IMR-90 (cell line): ENCODE results near the gene TRIM44. TPM values are rescaled to one million over a fixed set of nuclear protein-coding genes. Genes with fewer than 3 reads are reported as not detected.

ENCODE experiments used
- ATAC-seq: fragments of 200-7000 bp; cut with Tn5 transposase; 2 replicates; pipeline ENCODE4 v1.9.1; 2020; ENCODE audit warnings: low read depth, mild to moderate bottlenecking, moderate library complexity
- BruUV-seq: library from RNA; stranded (reverse); fragments of 400-500 nt; replicated peaks from 2 replicates; lab custom pipeline; 2021; lab: Mats Ljungman, UMichigan
- CTCF ChIA-PET: fragments of 300-600 bp; formaldehyde crosslinking; extraction: SDS; loops from one replicate; lab custom pipeline; 2021; ENCODE audit warnings: antibody characterized with exemption; lab: Yijun Ruan, JAX
- POLR2A ChIA-PET: fragments of 300-600 bp; sonication (Branson Sonifier 250); formaldehyde crosslinking; loops from one replicate; lab custom pipeline; 2022; ENCODE audit warnings: antibody characterized with exemption; ENCODE audit not compliant: unreplicated experiment; lab: Charles Lee
- DNase-seq: peaks from one replicate; pipeline ENCODE4 v3.0.0; 2013
- H2AFZ ChIP-seq: replicated peaks from 2 replicates; pipeline ENCODE3; 2013; ENCODE audit warnings: low read length, mild to moderate bottlenecking; ENCODE audit not compliant: poor library complexity
- H2AK5ac ChIP-seq: 2 replicates; pipeline ENCODE4 v1.6.1; 2013; ENCODE audit warnings: low read depth, low read length, inconsistent platforms
- H2AK9ac ChIP-seq: replicated peaks from 2 replicates; pipeline ENCODE3; 2013; ENCODE audit warnings: mild to moderate bottlenecking, low read depth, low read length, moderate library complexity; ENCODE audit not compliant: poor library complexity
- H2BK120ac ChIP-seq: 2 replicates; pipeline ENCODE4 v1.6.1; 2013; ENCODE audit warnings: low read depth, low read length, inconsistent platforms
- H2BK15ac ChIP-seq: 3 replicates; pipeline ENCODE4 v1.6.1; 2013; ENCODE audit warnings: low read depth, low read length, inconsistent platforms
- H2BK20ac ChIP-seq: 2 replicates; pipeline ENCODE4 v1.6.1; 2013; ENCODE audit warnings: low read depth, mild to moderate bottlenecking, inconsistent platforms, low read length, moderate library complexity
- H2BK5ac ChIP-seq: 2 replicates; pipeline ENCODE4 v1.6.1; 2013; ENCODE audit warnings: mild to moderate bottlenecking, low read depth, low read length, inconsistent platforms; ENCODE audit not compliant: poor library complexity, severe bottlenecking
- H3K14ac ChIP-seq: replicated peaks from 2 replicates; pipeline ENCODE4 v1.6.1; 2013; ENCODE audit warnings: low read depth, low read length, inconsistent platforms
- H3K18ac ChIP-seq: 2 replicates; pipeline ENCODE4 v1.6.1; 2013; ENCODE audit warnings: low read depth, low read length, control low read depth
- H3K23ac ChIP-seq: 2 replicates; pipeline ENCODE4 v1.6.1; 2013; ENCODE audit warnings: low read depth, low read length, inconsistent platforms
- H3K27ac ChIP-seq: 2 replicates; pipeline ENCODE4 v1.5.1; 2013; ENCODE audit warnings: mild to moderate bottlenecking, control low read depth, low read length; ENCODE audit not compliant: insufficient read depth
- H3K27me3 ChIP-seq: 2 replicates; pipeline ENCODE4 v1.6.1; 2013; ENCODE audit warnings: low read length; ENCODE audit not compliant: control insufficient read depth, insufficient read depth
- H3K36me3 ChIP-seq: 2 replicates; pipeline ENCODE4 v1.6.1; 2013; ENCODE audit warnings: low read length, mixed read lengths; ENCODE audit not compliant: control insufficient read depth, insufficient read depth
- H3K4ac ChIP-seq: 2 replicates; pipeline ENCODE4 v1.6.1; 2013; ENCODE audit warnings: low read depth, low read length, inconsistent platforms
- H3K4me1 ChIP-seq: 2 replicates; pipeline ENCODE4 v1.6.1; 2013; ENCODE audit warnings: low read length, mixed read lengths; ENCODE audit not compliant: control insufficient read depth, insufficient read depth
- H3K4me2 ChIP-seq: 2 replicates; pipeline ENCODE4 v1.6.1; 2013; ENCODE audit warnings: low read depth, mild to moderate bottlenecking, control low read depth, low read length, moderate library complexity
- H3K4me3 ChIP-seq: 2 replicates; pipeline ENCODE4 v1.5.1; 2013; ENCODE audit warnings: low read depth, mild to moderate bottlenecking, control low read depth, low read length, moderate library complexity; ENCODE audit not compliant: insufficient read depth
- H3K56ac ChIP-seq: 2 replicates; pipeline ENCODE4 v1.6.1; 2013; ENCODE audit warnings: low read length, inconsistent platforms; ENCODE audit not compliant: insufficient read depth; ENCODE audit errors: extremely low read depth
- H3K79me1 ChIP-seq, 2 experiments: 2 replicates each; pipeline ENCODE4 v1.6.1; 2013; ENCODE audit warnings: low read length in 2 of 2, inconsistent platforms in 1 of 2, low read depth in 1 of 2
- H3K9ac ChIP-seq: 2 replicates; pipeline ENCODE4 v1.6.1; 2013; ENCODE audit warnings: low read depth, low read length, control low read depth
- H3K9me1 ChIP-seq: 2 replicates; pipeline ENCODE4 v1.6.1; 2013; ENCODE audit warnings: low read length, inconsistent platforms; ENCODE audit not compliant: insufficient read depth
- H3K9me3 ChIP-seq: 2 replicates; pipeline ENCODE4 v1.6.1; 2013; ENCODE audit warnings: low read length; ENCODE audit not compliant: control insufficient read depth, insufficient read depth
- H4K20me1 ChIP-seq: 2 replicates; pipeline ENCODE4 v1.6.1; 2013; ENCODE audit warnings: low read length, inconsistent platforms; ENCODE audit not compliant: insufficient read depth
- H4K5ac ChIP-seq: 2 replicates; pipeline ENCODE4 v1.6.1; 2013; ENCODE audit warnings: mild to moderate bottlenecking, low read depth, low read length, control low read depth
- H4K8ac ChIP-seq, 2 experiments: 2 replicates each; pipeline ENCODE4 v1.6.1; 2013; ENCODE audit warnings: low read depth in 2 of 2, low read length in 2 of 2, control low read depth in 1 of 2, inconsistent platforms in 1 of 2
- H4K91ac ChIP-seq: 2 replicates; pipeline ENCODE4 v1.6.1; 2013; ENCODE audit warnings: low read depth, low read length, inconsistent platforms; ENCODE audit not compliant: insufficient read depth
- BHLHE40 ChIP-seq: fragments of 150-350 bp; IDR thresholded peaks from 2 replicates; pipeline ENCODE4 v1.6.1; 2016; ENCODE audit warnings: mild to moderate bottlenecking, low read depth, low read length
- CEBPB ChIP-seq: IDR thresholded peaks from 2 replicates; pipeline ENCODE4 v1.6.1; 2012; ENCODE audit warnings: low read depth, low read length, improper control_type of control experiment
- CHD1 ChIP-seq: IDR thresholded peaks from 2 replicates; pipeline ENCODE4 v1.6.1; 2012; ENCODE audit warnings: low read depth, low read length, improper control_type of control experiment
- ELK1 ChIP-seq: fragments of 150-350 bp; IDR thresholded peaks from 2 replicates; pipeline ENCODE4 v1.6.1; 2016; ENCODE audit warnings: low read depth, mild to moderate bottlenecking, low read length, moderate library complexity, borderline replicate concordance
- FOS ChIP-seq: fragments of 150-350 bp; IDR thresholded peaks from 2 replicates; pipeline ENCODE4 v1.6.1; 2016; ENCODE audit warnings: low read depth, low read length
- MAFK ChIP-seq: IDR thresholded peaks from 2 replicates; pipeline ENCODE4 v1.6.1; 2012; ENCODE audit warnings: low read depth, low read length, improper control_type of control experiment
- MAZ ChIP-seq: IDR thresholded peaks from 2 replicates; pipeline ENCODE4 v1.6.1; 2012; ENCODE audit warnings: low read depth, mild to moderate bottlenecking, low read length, improper control_type of control experiment, moderate library complexity, borderline replicate concordance
- MXI1 ChIP-seq: IDR thresholded peaks from 2 replicates; pipeline ENCODE4 v1.6.1; 2012; ENCODE audit warnings: low read depth, mild to moderate bottlenecking, low read length, moderate library complexity, borderline replicate concordance
- NFE2L2 ChIP-seq: fragments of 150-350 bp; IDR thresholded peaks from 2 replicates; pipeline ENCODE4 v1.6.1; 2016; ENCODE audit warnings: low read depth, mild to moderate bottlenecking, low read length
- POLR2A ChIP-seq: IDR thresholded peaks from 2 replicates; pipeline ENCODE4 v1.6.1; 2012; ENCODE audit warnings: mild to moderate bottlenecking, low read depth, low read length
- RAD21 ChIP-seq: IDR thresholded peaks from 2 replicates; pipeline ENCODE4 v1.6.1; 2012; ENCODE audit warnings: low read length, improper control_type of control experiment
- RCOR1 ChIP-seq: IDR thresholded peaks from 2 replicates; pipeline ENCODE4 v1.6.1; 2012; ENCODE audit warnings: mild to moderate bottlenecking, low read length, improper control_type of control experiment; ENCODE audit not compliant: insufficient replicate concordance
- RFX5 ChIP-seq: IDR thresholded peaks from 2 replicates; pipeline ENCODE4 v1.8.0; 2012; ENCODE audit warnings: low read depth, mild to moderate bottlenecking, low read length, moderate library complexity
- SMC3 ChIP-seq: fragments of 150-350 bp; IDR thresholded peaks from 2 replicates; pipeline ENCODE4 v1.6.1; 2016; ENCODE audit warnings: low read depth, mild to moderate bottlenecking, antibody characterized with exemption, low read length, moderate library complexity
- USF2 ChIP-seq: fragments of 150-350 bp; IDR thresholded peaks from 2 replicates; pipeline ENCODE4 v1.6.1; 2017; ENCODE audit warnings: mild to moderate bottlenecking, antibody characterized with exemption, low read length, low read depth
- WGBS, 2 experiments: methylation state at CpG; one replicate each; pipeline versions ENCODE4 v1.1.5 to v1.1.7; 2013; ENCODE audit warnings: missing lambda C conversion rate in 2 of 2; ENCODE audit not compliant: insufficient read length in 1 of 2; ENCODE audit errors: extremely low coverage in 2 of 2; 5-methylcytosine and 5-hydroxymethylcytosine counted together
- dilution Hi-C: fragments of 300-500 bp; cut with HindIII; formaldehyde crosslinking; loops from one replicate; pipeline ENCODE4 v1.14.3; 2018; ENCODE audit warnings: low sequenced_read_pairs; ENCODE audit not compliant: unreplicated experiment
- in situ Hi-C: fragments of 300-500 bp; cut with MboI; formaldehyde crosslinking; loops from 3 replicates; pipeline ENCODE4 v1.14.3; 2019; ENCODE audit warnings: low sequenced_read_pairs, inconsistent platforms, mixed read lengths
- intact Hi-C: fragments of 100-400 bp; cut with micrococcal nuclease; formaldehyde crosslinking; loops from 2 replicates; pipeline ENCODE4 v1.10.0; 2022
- polyA plus RNA-seq, 3 experiments: library from polyadenylated mRNA; depleted of rRNA; stranded (reverse); fragments of >200 nt; gene quantifications; 2 replicates each; pipeline ENCODE4 v1.2.3, GENCODE V29; 2012; ENCODE audit warnings: low replicate concordance in 1 of 3
- total RNA-seq: library from RNA; depleted of rRNA; stranded (reverse); fragments of >200 nt; gene quantifications from 2 replicates; pipeline ENCODE4 v1.2.3, GENCODE V29; 2012

TRIM44 gene
- total and polyA plus RNA-seq, 2 of the 4 experiments (the other 2 are of a cell fraction), result 50.7 to 104 TPM

- Histone ChIP-seq H3K4me3 (no peak overlapping the region), H3K9ac (no peak overlapping the region), H4K91ac (peak overlapping the region; percentile 14; the same call in 1 of the 2 replicates), H2BK20ac (peak overlapping the region; percentile 67), H3K4me1 (peaks cover 10% of the 10 kb centered on the region), H2AK9ac (no peak overlapping the region), H3K18ac (no peak overlapping the region; the same call in 1 of the 2 replicates), H2AK5ac (peak overlapping the region; percentile 23; the same call in 1 of the 2 replicates), H4K5ac (no peak overlapping the region), H3K4me2 (no peak overlapping the region), H2AFZ (no peak overlapping the region), H3K23ac (0 out of 2 replicates have a peak overlapping the region, but pooled peaks have one; percentile 15), H3K27ac (no peak overlapping the region), H3K79me1 (peaks cover 0 to 5% of the 10 kb centered on the region in 2 experiments; a peak in 1 of 4 replicates), H3K27me3 (no peaks in the 10 kb centered on the region), H4K20me1 (no peaks in the 10 kb centered on the region), H3K14ac (no peak overlapping the region; the same call in 1 of the 2 replicates), H3K56ac (no peak overlapping the region), H3K36me3 (no peaks in the 10 kb centered on the region), H3K9me3 (no peaks in the 10 kb centered on the region), H2BK5ac (no peak overlapping the region), H4K8ac (no peak overlapping the region), H3K9me1 (peaks cover 12% of the 10 kb centered on the region), H3K4ac (no peak overlapping the region), H2BK120ac (no peak overlapping the region; the same call in 1 of the 2 replicates), H2BK15ac (peak overlapping the region; percentile 65; the same call in 2 of the 3 replicates)
- TF ChIP-seq ELK1 (no peak), SMC3 (no peak), MXI1 (no peak), POLR2A (no peak), NFE2L2 (no peak), RFX5 (no peak), BHLHE40 (no peak), MAZ (no peak), RAD21 (no peak), RCOR1 (no peak), CEBPB (no peak), MAFK (no peak), CHD1 (no peak), USF2 (no peak), FOS (no peak)
- ChIA-PET CTCF (no interaction called here), POLR2A (no interaction called here)
- WGBS, 2 experiments, result no CpG with 5 or more reads among the region's 3 CpGs
- BruUV-seq, result no TSS peak
- in situ Hi-C loops, result no loop called here
- ATAC-seq (no peak), DNase-seq (no peak)
- intact Hi-C loops, result no loop called here
- dilution Hi-C loops, result no loop called here
Observed at GRCh38 chr11:35631891-35632290, 30.7 kb upstream of the TRIM44 start.
